Mucosa of stomach (tissue), 1 donor: ENCODE results near the gene RTP2.

Source experiments
- H3K27me3 ChIP-seq: one replicate; pipeline ENCODE4 v1.7.0; 2013; ENCODE audit warnings: mild to moderate bottlenecking, low read length; ENCODE audit not compliant: control insufficient read depth, insufficient read depth
- H3K36me3 ChIP-seq: one replicate; pipeline ENCODE4 v1.7.0; 2013; ENCODE audit warnings: low read length; ENCODE audit not compliant: control insufficient read depth, insufficient read depth
- H3K4me1 ChIP-seq: one replicate; pipeline ENCODE4 v1.7.0; 2013; ENCODE audit warnings: mild to moderate bottlenecking, low read length; ENCODE audit not compliant: control insufficient read depth, insufficient read depth
- H3K4me3 ChIP-seq: one replicate; pipeline ENCODE4 v1.7.0; 2013; ENCODE audit warnings: low read length
- H3K9ac ChIP-seq: one replicate; pipeline ENCODE4 v1.7.0; 2013; ENCODE audit warnings: mild to moderate bottlenecking, low read length, moderate library complexity
- H3K9me3 ChIP-seq: one replicate; pipeline ENCODE4 v1.7.0; 2013; ENCODE audit warnings: mild to moderate bottlenecking, low read length, moderate library complexity; ENCODE audit not compliant: control insufficient read depth
- donor health status: Pancreatic carcinoma.

Gene RTP2

DNA sequence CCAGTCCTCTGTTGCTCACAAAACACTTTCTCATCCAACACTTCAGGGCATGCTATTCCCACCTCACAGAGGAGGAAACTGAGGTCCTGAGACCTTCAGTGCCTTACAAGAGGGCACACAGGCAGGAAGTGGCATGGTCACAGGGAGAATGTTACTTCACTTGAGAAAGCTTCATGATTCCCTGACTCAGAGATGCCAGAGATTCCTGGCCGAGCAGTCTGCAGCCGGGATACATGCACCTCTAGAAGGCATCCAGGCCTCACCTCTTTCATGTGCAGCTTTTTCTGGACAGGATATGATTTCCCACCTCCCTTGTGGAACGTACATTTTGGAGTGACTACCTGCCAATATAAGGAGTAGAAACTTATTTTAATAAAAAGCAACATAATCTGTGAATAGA is 29.3 kb downstream of the RTP2 start:
- Histone ChIP-seq H3K4me1 (no peaks in the 10 kb centered on the region), H3K36me3 (no peaks in the 10 kb centered on the region), H3K9ac (no peak overlapping the region), H3K4me3 (no peak overlapping the region), H3K9me3 (no peaks in the 10 kb centered on the region), H3K27me3 (peaks cover 38% of the 10 kb centered on the region)

- Histone ChIP-seq H3K27me3 (peaks cover 38% of the 10 kb centered on the region), H3K9ac (no peak within 1 kb of the TSS), H3K36me3 (no peaks in the 10 kb centered on the region), H3K4me3 (no peak within 1 kb of the TSS), H3K4me1 (no peaks in the 10 kb centered on the region), H3K9me3 (no peaks in the 10 kb centered on the region)
These were observed 32.5 kb downstream of the RTP2 start, which contains the start of gene SST for GRCh38 chr3:187669675-187670504. Gene SST, minus strand, starts transcription at chr3:187670394. Its CDS starts 103 bp downstream, at chr3:187670291.

GRCh38 chr3:187667526-187667925 is 34.8 kb downstream of the RTP2 start:
- H3K27me3 ChIP-seq = peaks cover 33% of the 10 kb centered on the region
- H3K4me3 ChIP-seq = no peak overlapping the region
- no peaks in the 10 kb centered on the region for H3K9me3 ChIP-seq
- no peaks in the 10 kb centered on the region for H3K36me3 ChIP-seq
- H3K9ac ChIP-seq = no peak overlapping the region
- no peaks in the 10 kb centered on the region for H3K4me1 ChIP-seq

DNA sequence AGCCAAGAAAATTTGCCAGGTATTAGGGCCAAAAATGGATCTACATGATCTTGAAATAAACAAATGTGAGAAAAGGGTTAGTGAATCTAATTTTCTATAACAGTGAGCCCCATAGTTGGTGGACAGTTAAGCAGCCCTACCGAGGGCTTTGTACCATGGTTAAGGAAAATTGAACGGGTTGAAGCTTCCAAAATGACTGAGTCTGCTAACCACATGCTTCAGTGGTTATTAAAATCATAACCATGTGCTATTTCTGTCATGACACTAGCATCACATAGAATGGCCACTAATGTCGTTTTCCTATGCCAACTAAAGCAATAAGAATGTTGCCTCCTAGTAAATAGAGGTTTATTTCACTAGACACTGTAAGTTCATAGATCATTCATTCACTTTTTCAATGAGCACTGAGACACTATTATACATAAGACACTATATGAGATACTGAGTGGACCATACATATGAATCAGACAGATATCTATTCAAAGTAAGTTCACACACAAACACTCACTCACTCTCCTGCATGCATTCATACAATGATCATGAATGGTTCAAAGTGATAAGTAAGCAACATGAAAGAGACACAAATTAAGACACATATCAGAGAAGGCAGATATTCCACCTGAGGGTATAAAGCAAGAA is 36.5 kb downstream of the RTP2 start:
- no peak overlapping the region for H3K9ac ChIP-seq
- H3K36me3 ChIP-seq = no peaks in the 10 kb centered on the region
- peaks cover 18% of the 10 kb centered on the region for H3K27me3 ChIP-seq
- H3K4me3 ChIP-seq = no peak overlapping the region
- H3K9me3 ChIP-seq = no peaks in the 10 kb centered on the region
- H3K4me1 ChIP-seq = no peaks in the 10 kb centered on the region

DNA sequence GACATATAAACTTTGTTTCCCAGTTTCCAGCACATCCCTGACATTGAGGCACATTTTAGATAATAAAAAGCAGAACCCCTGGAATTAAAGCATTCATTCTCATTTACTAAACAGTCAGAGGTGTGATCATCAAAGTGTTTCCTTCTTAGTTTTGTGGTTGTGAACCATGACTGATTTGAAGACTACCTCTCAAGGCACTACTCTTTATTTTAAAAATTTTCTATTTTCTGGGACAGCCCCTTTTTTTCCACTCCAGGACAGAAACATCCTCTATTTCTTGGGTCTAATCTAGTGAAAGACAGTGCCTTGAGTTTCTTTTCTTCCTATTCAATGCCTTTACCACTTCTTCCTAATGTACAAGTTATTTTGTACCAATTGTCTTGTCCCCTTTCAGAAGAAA is 37.3 kb downstream of the RTP2 start:
- Histone ChIP-seq H3K27me3 (peaks cover 10% of the 10 kb centered on the region), H3K4me3 (no peak overlapping the region), H3K36me3 (no peaks in the 10 kb centered on the region), H3K9me3 (no peaks in the 10 kb centered on the region), H3K4me1 (no peaks in the 10 kb centered on the region), H3K9ac (no peak overlapping the region)

DNA sequence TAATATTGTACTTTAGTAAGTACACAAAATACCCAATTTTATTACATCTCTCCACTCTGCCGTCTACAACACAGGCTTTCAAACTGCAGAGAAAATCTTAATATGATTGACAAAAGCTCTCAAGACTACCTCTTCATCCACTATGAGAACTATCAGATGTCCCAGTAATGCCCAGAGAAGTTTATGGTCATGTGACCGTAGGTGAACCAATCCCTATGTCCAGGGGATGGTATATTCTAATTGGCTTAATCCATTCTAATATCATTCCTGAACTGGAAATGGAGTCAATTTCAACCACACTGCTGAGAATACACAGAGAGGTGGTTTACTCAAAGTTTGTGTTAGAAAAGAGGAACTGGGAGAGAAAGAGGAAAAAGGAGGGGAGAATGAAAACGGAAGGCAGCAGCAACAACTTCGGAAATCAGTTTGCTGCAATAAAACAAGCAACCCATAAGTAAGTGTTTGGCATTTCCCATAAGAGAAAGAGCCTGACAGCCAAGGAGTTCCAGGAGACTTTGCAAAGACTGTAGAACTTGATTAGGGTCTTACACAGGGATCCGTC is 39.4 kb downstream of the RTP2 start:
- Histone ChIP-seq H3K36me3 (no peaks in the 10 kb centered on the region), H3K4me1 (no peaks in the 10 kb centered on the region), H3K4me3 (no peak overlapping the region), H3K27me3 (no peaks in the 10 kb centered on the region), H3K9ac (no peak overlapping the region), H3K9me3 (no peaks in the 10 kb centered on the region)

- H3K9me3 ChIP-seq = no peaks in the 10 kb centered on the region
- H3K9ac ChIP-seq = no peak overlapping the region
- H3K4me1 ChIP-seq = no peaks in the 10 kb centered on the region
- no peaks in the 10 kb centered on the region for H3K36me3 ChIP-seq
- no peak overlapping the region for H3K4me3 ChIP-seq
- no peaks in the 10 kb centered on the region for H3K27me3 ChIP-seq
These were observed 41.1 kb downstream of the RTP2 start for GRCh38 chr3:187661267-187661666.

GRCh38 chr3:187651282-187651681 is 51.1 kb downstream of the RTP2 start:
- Histone ChIP-seq H3K9me3 (no peaks in the 10 kb centered on the region), H3K36me3 (no peaks in the 10 kb centered on the region), H3K27me3 (no peaks in the 10 kb centered on the region), H3K9ac (no peak overlapping the region), H3K4me1 (no peaks in the 10 kb centered on the region), H3K4me3 (no peak overlapping the region)
